ENCODE measurements around the gene NCAPG2. TPM values are rescaled to one million over a fixed set of nuclear protein-coding genes. Genes with fewer than 3 reads are reported as not detected.

NCAPG2 gene
- total RNA-seq, 1 experiment from 2014 or later, result 99.2 TPM

DNA sequence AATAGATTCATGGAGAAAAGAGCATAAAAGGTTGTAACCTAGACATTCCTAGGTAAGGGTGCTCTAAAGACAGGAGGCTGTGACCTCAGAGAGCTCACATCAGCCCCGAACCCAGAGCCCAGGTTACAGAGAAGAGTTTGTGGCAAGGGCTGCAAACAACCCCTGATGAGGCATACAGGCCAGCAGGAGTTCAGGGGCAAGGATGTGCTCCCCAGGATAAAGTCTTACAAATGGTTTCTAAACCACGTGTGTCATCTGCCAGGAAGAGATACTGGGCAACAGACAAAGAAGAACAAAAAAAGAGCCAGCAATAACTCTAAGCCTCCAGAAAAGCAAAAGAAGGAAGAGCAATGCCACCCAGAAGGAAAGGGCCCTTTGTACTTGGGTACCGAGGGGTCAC is 27.7 kb downstream of the NCAPG2 start:
- ATAC-seq (no peak), DNase-seq (ENCODE audit: low spot score) (no peak)
- H3K36me3 Mint-ChIP-seq, result peaks cover 74% of the 10 kb centered on the region
- peaks cover 3% of the 10 kb centered on the region; the same call in 1 of the 2 replicates for H3K4me1 Mint-ChIP-seq
- no peak for TF ChIP-seq NR2C2 (CRISPR knock-in tag; IDR thresholded peaks at IDR 0.05)
- TF ChIP-seq, protein P1, sequence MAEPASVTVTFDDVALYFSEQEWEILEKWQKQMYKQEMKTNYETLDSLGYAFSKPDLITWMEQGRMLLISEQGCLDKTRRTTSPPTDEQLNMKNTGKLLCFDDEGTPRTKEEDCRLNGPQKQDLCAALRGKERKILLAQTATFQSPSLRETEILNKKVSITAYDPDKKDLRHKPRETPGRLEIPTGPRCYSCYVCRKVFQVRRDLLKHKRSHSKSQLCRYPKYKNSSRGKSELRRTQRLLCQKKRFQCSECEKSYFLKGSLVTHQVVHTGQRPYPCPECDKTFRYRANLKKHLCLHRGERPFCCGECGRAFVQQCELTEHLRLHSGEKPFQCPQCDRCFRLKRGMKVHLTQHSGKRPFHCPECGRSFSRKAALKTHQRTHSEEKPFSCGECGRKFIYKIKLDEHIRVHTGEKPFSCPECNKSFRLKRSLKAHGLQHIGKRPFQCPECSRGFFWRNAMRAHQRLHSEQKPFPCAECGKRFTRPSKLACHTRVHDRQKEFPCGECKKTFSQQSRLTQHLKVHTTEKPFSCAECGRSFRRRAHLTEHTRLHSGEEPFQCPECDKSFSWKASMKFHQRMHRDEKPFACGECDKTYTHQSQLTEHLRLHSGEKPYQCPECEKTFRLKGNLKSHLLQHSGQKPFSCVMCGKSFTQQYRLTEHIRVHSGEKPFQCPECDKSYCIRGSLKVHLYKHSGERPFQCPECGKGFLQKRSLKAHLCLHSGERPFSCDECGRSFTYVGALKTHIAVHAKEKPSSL (CRISPR knock-in tag; conservative IDR thresholded peaks at IDR 0.05), result no peak
- no peak for TF ChIP-seq CREB1 (CRISPR knock-in tag; IDR thresholded peaks at IDR 0.05)
- TF ChIP-seq, protein P2, sequence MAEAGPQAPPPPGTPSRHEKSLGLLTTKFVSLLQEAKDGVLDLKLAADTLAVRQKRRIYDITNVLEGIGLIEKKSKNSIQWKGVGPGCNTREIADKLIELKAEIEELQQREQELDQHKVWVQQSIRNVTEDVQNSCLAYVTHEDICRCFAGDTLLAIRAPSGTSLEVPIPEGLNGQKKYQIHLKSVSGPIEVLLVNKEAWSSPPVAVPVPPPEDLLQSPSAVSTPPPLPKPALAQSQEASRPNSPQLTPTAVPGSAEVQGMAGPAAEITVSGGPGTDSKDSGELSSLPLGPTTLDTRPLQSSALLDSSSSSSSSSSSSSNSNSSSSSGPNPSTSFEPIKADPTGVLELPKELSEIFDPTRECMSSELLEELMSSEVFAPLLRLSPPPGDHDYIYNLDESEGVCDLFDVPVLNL (CRISPR knock-in tag; IDR thresholded peaks at IDR 0.05; ENCODE audit: borderline replicate concordance, low read depth), result no peak
- TF ChIP-seq, protein P3, sequence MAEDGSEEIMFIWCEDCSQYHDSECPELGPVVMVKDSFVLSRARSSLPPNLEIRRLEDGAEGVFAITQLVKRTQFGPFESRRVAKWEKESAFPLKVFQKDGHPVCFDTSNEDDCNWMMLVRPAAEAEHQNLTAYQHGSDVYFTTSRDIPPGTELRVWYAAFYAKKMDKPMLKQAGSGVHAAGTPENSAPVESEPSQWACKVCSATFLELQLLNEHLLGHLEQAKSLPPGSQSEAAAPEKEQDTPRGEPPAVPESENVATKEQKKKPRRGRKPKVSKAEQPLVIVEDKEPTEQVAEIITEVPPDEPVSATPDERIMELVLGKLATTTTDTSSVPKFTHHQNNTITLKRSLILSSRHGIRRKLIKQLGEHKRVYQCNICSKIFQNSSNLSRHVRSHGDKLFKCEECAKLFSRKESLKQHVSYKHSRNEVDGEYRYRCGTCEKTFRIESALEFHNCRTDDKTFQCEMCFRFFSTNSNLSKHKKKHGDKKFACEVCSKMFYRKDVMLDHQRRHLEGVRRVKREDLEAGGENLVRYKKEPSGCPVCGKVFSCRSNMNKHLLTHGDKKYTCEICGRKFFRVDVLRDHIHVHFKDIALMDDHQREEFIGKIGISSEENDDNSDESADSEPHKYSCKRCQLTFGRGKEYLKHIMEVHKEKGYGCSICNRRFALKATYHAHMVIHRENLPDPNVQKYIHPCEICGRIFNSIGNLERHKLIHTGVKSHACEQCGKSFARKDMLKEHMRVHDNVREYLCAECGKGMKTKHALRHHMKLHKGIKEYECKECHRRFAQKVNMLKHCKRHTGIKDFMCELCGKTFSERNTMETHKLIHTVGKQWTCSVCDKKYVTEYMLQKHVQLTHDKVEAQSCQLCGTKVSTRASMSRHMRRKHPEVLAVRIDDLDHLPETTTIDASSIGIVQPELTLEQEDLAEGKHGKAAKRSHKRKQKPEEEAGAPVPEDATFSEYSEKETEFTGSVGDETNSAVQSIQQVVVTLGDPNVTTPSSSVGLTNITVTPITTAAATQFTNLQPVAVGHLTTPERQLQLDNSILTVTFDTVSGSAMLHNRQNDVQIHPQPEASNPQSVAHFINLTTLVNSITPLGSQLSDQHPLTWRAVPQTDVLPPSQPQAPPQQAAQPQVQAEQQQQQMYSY (CRISPR knock-in tag; IDR thresholded peaks at IDR 0.05), result no peak
- ChIA-PET POLR2A (no interaction called here), CTCF (no interaction called here)
- no peaks in the 10 kb centered on the region for H3K9me3 Mint-ChIP-seq
- H3K4me3 Mint-ChIP-seq, result no peak overlapping the region
- no peaks in the 10 kb centered on the region; the same call in 1 of the 2 replicates for H3K27me3 Mint-ChIP-seq (ENCODE audit: low read depth)
- no peak overlapping the region for H3K27ac Mint-ChIP-seq

DNA sequence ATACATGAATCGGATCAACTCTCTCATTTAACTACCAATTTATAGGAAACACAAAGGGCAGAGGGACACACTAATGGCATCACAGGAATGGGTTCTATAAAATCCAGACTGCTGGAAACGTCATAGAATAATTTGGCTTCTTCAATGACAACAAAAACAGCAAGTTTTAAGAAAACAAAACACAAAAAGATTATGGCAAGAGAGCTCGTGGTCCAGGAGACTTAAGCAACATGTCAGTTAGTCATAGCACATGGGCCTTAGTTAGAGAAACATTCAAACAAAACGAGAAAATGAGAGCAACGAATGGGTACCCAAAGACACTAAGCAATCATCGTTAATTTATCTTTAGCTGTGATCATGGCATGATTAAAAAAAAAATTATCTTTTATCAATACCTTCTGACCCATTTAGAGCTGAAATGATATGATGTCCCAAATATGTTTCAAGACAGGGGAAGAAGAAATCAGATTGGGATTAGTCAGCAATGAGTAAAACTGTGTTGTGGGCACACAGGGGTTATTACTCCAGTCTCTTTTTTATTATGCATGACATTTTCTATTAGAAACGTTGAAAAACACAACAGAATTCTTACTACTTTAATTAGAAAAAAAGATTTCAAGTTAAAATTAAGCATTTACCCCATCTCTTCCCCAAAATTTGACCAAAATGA is 28.3 kb downstream of the NCAPG2 start:
- CTCF ChIA-PET, result no interaction called here
- H3K4me1 Mint-ChIP-seq, result peaks cover 3% of the 10 kb centered on the region; the same call in 1 of the 2 replicates
- POLR2A ChIA-PET, result no interaction called here
- H3K27me3 Mint-ChIP-seq (ENCODE audit: low read depth), result no peaks in the 10 kb centered on the region; the same call in 1 of the 2 replicates
- TF ChIP-seq, protein P4, sequence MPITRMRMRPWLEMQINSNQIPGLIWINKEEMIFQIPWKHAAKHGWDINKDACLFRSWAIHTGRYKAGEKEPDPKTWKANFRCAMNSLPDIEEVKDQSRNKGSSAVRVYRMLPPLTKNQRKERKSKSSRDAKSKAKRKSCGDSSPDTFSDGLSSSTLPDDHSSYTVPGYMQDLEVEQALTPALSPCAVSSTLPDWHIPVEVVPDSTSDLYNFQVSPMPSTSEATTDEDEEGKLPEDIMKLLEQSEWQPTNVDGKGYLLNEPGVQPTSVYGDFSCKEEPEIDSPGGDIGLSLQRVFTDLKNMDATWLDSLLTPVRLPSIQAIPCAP (CRISPR knock-in tag; IDR thresholded peaks at IDR 0.05), result no peak
- ATAC-seq, result no peak
- H3K27ac Mint-ChIP-seq, result no peak overlapping the region
- H3K4me3 Mint-ChIP-seq, result no peak overlapping the region
- no peaks in the 10 kb centered on the region for H3K9me3 Mint-ChIP-seq
- DNase-seq (ENCODE audit: low spot score), result no peak
- H3K36me3 Mint-ChIP-seq, result peaks cover 78% of the 10 kb centered on the region

DNA sequence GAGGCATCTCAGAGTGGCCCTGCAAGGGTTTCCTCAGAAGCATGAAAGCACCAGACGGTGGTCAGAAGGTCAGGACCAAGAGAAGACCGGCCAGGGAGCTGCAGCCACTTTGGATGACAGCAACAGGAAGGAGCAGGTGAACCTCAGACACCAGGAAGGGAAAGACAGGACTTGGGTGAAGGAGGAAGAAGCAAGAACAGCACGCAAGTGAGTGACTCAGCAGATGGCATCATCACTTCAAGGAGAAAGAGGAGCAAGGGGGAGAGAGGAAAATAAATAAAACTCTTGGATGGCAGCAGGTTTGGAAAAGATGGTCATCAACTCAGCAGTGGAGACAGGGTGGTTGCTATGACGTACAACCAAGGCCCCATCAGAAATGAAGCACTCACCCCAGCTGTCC is 31.6 kb downstream of the NCAPG2 start:
- peaks cover 70% of the 10 kb centered on the region for H3K36me3 Mint-ChIP-seq
- H3K4me1 Mint-ChIP-seq, result peaks cover 3% of the 10 kb centered on the region; the same call in 1 of the 2 replicates
- no peak for TF ChIP-seq KAT7 (CRISPR knock-in tag; IDR thresholded peaks at IDR 0.05; ENCODE audit: borderline replicate concordance)
- TF ChIP-seq, protein P5, sequence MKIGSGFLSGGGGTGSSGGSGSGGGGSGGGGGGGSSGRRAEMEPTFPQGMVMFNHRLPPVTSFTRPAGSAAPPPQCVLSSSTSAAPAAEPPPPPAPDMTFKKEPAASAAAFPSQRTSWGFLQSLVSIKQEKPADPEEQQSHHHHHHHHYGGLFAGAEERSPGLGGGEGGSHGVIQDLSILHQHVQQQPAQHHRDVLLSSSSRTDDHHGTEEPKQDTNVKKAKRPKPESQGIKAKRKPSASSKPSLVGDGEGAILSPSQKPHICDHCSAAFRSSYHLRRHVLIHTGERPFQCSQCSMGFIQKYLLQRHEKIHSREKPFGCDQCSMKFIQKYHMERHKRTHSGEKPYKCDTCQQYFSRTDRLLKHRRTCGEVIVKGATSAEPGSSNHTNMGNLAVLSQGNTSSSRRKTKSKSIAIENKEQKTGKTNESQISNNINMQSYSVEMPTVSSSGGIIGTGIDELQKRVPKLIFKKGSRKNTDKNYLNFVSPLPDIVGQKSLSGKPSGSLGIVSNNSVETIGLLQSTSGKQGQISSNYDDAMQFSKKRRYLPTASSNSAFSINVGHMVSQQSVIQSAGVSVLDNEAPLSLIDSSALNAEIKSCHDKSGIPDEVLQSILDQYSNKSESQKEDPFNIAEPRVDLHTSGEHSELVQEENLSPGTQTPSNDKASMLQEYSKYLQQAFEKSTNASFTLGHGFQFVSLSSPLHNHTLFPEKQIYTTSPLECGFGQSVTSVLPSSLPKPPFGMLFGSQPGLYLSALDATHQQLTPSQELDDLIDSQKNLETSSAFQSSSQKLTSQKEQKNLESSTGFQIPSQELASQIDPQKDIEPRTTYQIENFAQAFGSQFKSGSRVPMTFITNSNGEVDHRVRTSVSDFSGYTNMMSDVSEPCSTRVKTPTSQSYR (CRISPR knock-in tag; IDR thresholded peaks at IDR 0.05), result no peak
- no peak for TF ChIP-seq FOXK1 (CRISPR knock-in tag; IDR thresholded peaks at IDR 0.05)
- no peak for TF ChIP-seq NFATC4 (CRISPR knock-in tag; IDR thresholded peaks at IDR 0.05)
- TF ChIP-seq TCF7 (CRISPR knock-in tag; IDR thresholded peaks at IDR 0.05; ENCODE audit: low read depth), result no peak
- TF ChIP-seq NFE2L1 (CRISPR knock-in tag; IDR thresholded peaks at IDR 0.05), result no peak
- TF ChIP-seq, protein P6, sequence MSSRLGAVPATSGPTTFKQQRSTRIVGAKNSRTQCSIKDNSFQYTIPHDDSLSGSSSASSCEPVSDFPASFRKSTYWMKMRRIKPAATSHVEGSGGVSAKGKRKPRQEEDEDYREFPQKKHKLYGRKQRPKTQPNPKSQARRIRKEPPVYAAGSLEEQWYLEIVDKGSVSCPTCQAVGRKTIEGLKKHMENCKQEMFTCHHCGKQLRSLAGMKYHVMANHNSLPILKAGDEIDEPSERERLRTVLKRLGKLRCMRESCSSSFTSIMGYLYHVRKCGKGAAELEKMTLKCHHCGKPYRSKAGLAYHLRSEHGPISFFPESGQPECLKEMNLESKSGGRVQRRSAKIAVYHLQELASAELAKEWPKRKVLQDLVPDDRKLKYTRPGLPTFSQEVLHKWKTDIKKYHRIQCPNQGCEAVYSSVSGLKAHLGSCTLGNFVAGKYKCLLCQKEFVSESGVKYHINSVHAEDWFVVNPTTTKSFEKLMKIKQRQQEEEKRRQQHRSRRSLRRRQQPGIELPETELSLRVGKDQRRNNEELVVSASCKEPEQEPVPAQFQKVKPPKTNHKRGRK (CRISPR knock-in tag; IDR thresholded peaks at IDR 0.05; ENCODE audit: borderline replicate concordance), result no peak
- TF ChIP-seq, protein P7, sequence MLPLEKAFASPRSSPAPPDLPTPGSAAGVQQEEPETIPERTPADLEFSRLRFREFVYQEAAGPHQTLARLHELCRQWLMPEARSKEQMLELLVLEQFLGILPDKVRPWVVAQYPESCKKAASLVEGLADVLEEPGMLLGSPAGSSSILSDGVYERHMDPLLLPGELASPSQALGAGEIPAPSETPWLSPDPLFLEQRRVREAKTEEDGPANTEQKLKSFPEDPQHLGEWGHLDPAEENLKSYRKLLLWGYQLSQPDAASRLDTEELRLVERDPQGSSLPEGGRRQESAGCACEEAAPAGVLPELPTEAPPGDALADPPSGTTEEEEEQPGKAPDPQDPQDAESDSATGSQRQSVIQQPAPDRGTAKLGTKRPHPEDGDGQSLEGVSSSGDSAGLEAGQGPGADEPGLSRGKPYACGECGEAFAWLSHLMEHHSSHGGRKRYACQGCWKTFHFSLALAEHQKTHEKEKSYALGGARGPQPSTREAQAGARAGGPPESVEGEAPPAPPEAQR (CRISPR knock-in tag; IDR thresholded peaks at IDR 0.05), result no peak
- TF ChIP-seq ZNF396 (CRISPR knock-in tag; IDR thresholded peaks at IDR 0.05; ENCODE audit: borderline replicate concordance), result no peak
- TF ChIP-seq, protein P8, sequence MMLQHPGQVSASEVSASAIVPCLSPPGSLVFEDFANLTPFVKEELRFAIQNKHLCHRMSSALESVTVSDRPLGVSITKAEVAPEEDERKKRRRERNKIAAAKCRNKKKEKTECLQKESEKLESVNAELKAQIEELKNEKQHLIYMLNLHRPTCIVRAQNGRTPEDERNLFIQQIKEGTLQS (CRISPR knock-in tag; conservative IDR thresholded peaks at IDR 0.05), result no peak
- TF ChIP-seq OVOL2 (CRISPR knock-in tag; IDR thresholded peaks at IDR 0.05; ENCODE audit: borderline replicate concordance), result no peak

More for the DNA sequence above, 31.6 kb downstream of the NCAPG2 start:
- Mint-ChIP-seq H3K27ac (peak overlapping the region; percentile 16; the same call in 1 of the 2 replicates), H3K27me3 (ENCODE audit: low read depth) (no peaks in the 10 kb centered on the region), H3K9me3 (no peaks in the 10 kb centered on the region), H3K4me3 (no peak overlapping the region)
- ATAC-seq (no peak), DNase-seq (ENCODE audit: low spot score) (no peak)
- POLR2A ChIA-PET, result no interaction called here
- CTCF ChIA-PET, result no interaction called here

Measured in WTC11 (cell line).